Measurements from ENCODE around the gene SOD1.
"Not testable (repeated sequence)": the region's sequence is repeated elsewhere in the genome, so short reads cannot be mapped to it uniquely, and the experiment has no call there.

- not testable (repeated sequence) for TF ChIP-seq EZH2 (IDR thresholded peaks at IDR 0.05; ENCODE audit: borderline replicate concordance, low read depth, low read length, poor library complexity, severe bottlenecking); CTCF (conservative IDR thresholded peaks at IDR 0.05; ENCODE audit: low read depth, low read length)
Measured at GRCh38 chr21:31665869-31666268, 6.4 kb downstream of the SOD1 start.

Data from A673 (cell line).